K562 (cell line): ENCODE results near the gene CDK5RAP3. TPM values are rescaled to one million over a fixed set of nuclear protein-coding genes. Genes with fewer than 3 reads are reported as not detected.

Experiments
- ATAC-seq: fragments of 200-7000 bp; cut with Tn5 transposase; 3 replicates; pipeline ENCODE4 v1.9.1; 2020; ENCODE audit warnings: moderate library complexity
- BruUV-seq: library from RNA; stranded (reverse); fragments of 400-500 nt; replicated peaks from 2 replicates; lab custom pipeline; 2021; lab: Mats Ljungman, UMichigan
- CTCF ChIA-PET: fragments of 300-600 bp; formaldehyde crosslinking; extraction: SDS; loops from one replicate; lab custom pipeline; 2021; ENCODE audit warnings: low intra/inter-chr PET ratio; lab: Yijun Ruan, JAX
- POLR2A ChIA-PET: fragments of 300-600, 350-650 bp; sonication (Branson Sonifier 250); formaldehyde crosslinking; extraction: SDS; loops from one replicate; lab custom pipeline; 2021; ENCODE audit warnings: antibody characterized with exemption, inconsistent platforms; lab: Yijun Ruan, JAX
- DNase-seq, 4 experiments: peaks; one replicate each; pipeline versions ENCODE4 v3.0.0 to v3.0.0-alpha.2; 2011 to 2018; ENCODE audit warnings: low spot score in 3 of 4, mixed read lengths in 3 of 4; ENCODE audit errors: extremely low read depth in 1 of 4
- FAIRE-seq: peaks from 2 replicates; lab custom pipeline; 2011; peaks lifted over from hg19 to GRCh38; lab: Jason Lieb, UNC
- H2AFZ ChIP-seq: 2 replicates; pipeline ENCODE4 v1.6.0; 2011; ENCODE audit warnings: low read depth, low read length, control low read depth, inconsistent platforms
- H3K27ac ChIP-seq: fragments of 200-600 bp; 3 replicates; pipeline ENCODE4 v1.8.0; 2011; ENCODE audit warnings: low read depth, mild to moderate bottlenecking, control low read depth, inconsistent platforms, low read length, moderate library complexity, mixed read lengths; ENCODE audit errors: extremely low read depth
- H3K27me3 ChIP-seq, 2 experiments: fragments of 300-600 bp in 1 of 2; 2 replicates in 1 of 2; 3 replicates in 1 of 2; pipeline versions ENCODE4 v1.6.0 to v1.8.0; 2011; ENCODE audit warnings: inconsistent platforms in 2 of 2, low read length in 2 of 2, mild to moderate bottlenecking in 1 of 2, mixed read lengths in 1 of 2, moderate library complexity in 1 of 2; ENCODE audit not compliant: control insufficient read depth in 2 of 2, insufficient read depth in 2 of 2
- H3K36me3 ChIP-seq: fragments of 300-600 bp; 3 replicates; pipeline ENCODE4 v1.8.0; 2011; ENCODE audit warnings: mild to moderate bottlenecking, low read length, inconsistent platforms; ENCODE audit not compliant: control insufficient read depth, insufficient read depth
- H3K4me1 ChIP-seq, 2 experiments: fragments of 200-600 bp in 1 of 2; replicated peaks in 1 of 2; 2 replicates in 1 of 2; 3 replicates in 1 of 2; pipeline versions ENCODE4 v1.5.1 to v1.8.0; 2011; ENCODE audit warnings: inconsistent platforms in 2 of 2, low read length in 2 of 2, mild to moderate bottlenecking in 1 of 2, mixed read lengths in 1 of 2, moderate library complexity in 1 of 2; ENCODE audit not compliant: control insufficient read depth in 2 of 2, insufficient read depth in 2 of 2
- H3K4me2 ChIP-seq: 2 replicates; pipeline ENCODE4 v1.6.1; 2011; ENCODE audit warnings: low read length, control low read depth, inconsistent platforms, mixed read lengths; ENCODE audit not compliant: insufficient read depth
- H3K4me3 ChIP-seq: fragments of 200-600 bp; sonication (generic), shearing (Covaris generic); 2 replicates; pipeline ENCODE4 v1.5.1; 2016; ENCODE audit warnings: control low read depth, inconsistent platforms
- H3K79me2 ChIP-seq: fragments of 200-600 bp; 3 replicates; pipeline ENCODE4 v1.8.0; 2011; ENCODE audit warnings: low read length, inconsistent platforms; ENCODE audit not compliant: control insufficient read depth, insufficient read depth
- H3K9ac ChIP-seq, 2 experiments: 2 replicates each; pipeline versions ENCODE4 v1.6.0 to v1.6.1; 2011; ENCODE audit warnings: low read depth in 2 of 2, low read length in 2 of 2, control low read depth in 1 of 2, inconsistent platforms in 1 of 2, mild to moderate bottlenecking in 1 of 2, mixed read lengths in 1 of 2; ENCODE audit not compliant: insufficient read depth in 1 of 2
- H3K9me1 ChIP-seq: one replicate; pipeline ENCODE4 v1.6.0; 2011; ENCODE audit warnings: inconsistent platforms, mild to moderate bottlenecking, low read length, moderate library complexity; ENCODE audit not compliant: control insufficient read depth, insufficient read depth
- H3K9me3 ChIP-seq: replicated peaks from 2 replicates; pipeline ENCODE4 v1.5.1; 2011; ENCODE audit warnings: low read depth, low read length, inconsistent platforms; ENCODE audit not compliant: control insufficient read depth, insufficient read depth
- H4K20me1 ChIP-seq: replicated peaks from 2 replicates; pipeline ENCODE4 v1.6.1; 2011; ENCODE audit warnings: low read length, inconsistent platforms, mixed read lengths; ENCODE audit not compliant: control insufficient read depth, insufficient read depth
- EZH2 ChIP-seq: IDR thresholded peaks from 2 replicates; pipeline ENCODE4 v1.6.1; 2012; ENCODE audit warnings: low read depth, mild to moderate bottlenecking, inconsistent platforms, low read length, borderline replicate concordance
- FOSL1 ChIP-seq: fragments of 200-800 bp; sonication (Bioruptor generic); conservative IDR thresholded peaks from 2 replicates; pipeline ENCODE4 v1.6.1; 2016; ENCODE audit warnings: missing genetic modification characterization, missing compliant biosample characterization
- POLR2B ChIP-seq: fragments of 450-650 bp; IDR thresholded peaks from 2 replicates; pipeline ENCODE4 v1.6.1; 2018; ENCODE audit warnings: low read depth; ENCODE audit not compliant: partially characterized antibody
- POLR3A ChIP-seq: IDR thresholded peaks from 2 replicates; pipeline ENCODE4 v1.6.1; 2011; ENCODE audit warnings: borderline replicate concordance, mild to moderate bottlenecking, moderate library complexity; ENCODE audit not compliant: insufficient read length, insufficient read depth; ENCODE audit errors: extremely low read depth
- SMARCB1 ChIP-seq: IDR thresholded peaks from 2 replicates; pipeline ENCODE4 v1.6.1; 2011; ENCODE audit warnings: improper control_type of control experiment, low read depth; ENCODE audit not compliant: insufficient read length
- SNRNP70 ChIP-seq: fragments of 200-400 bp; formaldehyde crosslinking; optimal IDR thresholded peaks from 2 replicates; pipeline ENCODE3; 2017; ENCODE audit warnings: low read depth, low read length
- TAF9B ChIP-seq: fragments of 450-650 bp; IDR thresholded peaks from 2 replicates; pipeline ENCODE4 v1.6.1; 2018; ENCODE audit warnings: mild to moderate bottlenecking; ENCODE audit not compliant: partially characterized antibody
- ZNF140 ChIP-seq: fragments of 250-450 bp; sonication (Bioruptor Pico); IDR thresholded peaks from 2 replicates; pipeline ENCODE4 v1.8.0; 2021; ENCODE audit warnings: moderate library complexity, mild to moderate bottlenecking, inconsistent platforms
- ZNF431 ChIP-seq: sonication (generic); formaldehyde crosslinking; IDR thresholded peaks from 2 replicates; pipeline ENCODE4 v1.8.0; 2022; ENCODE audit warnings: mild to moderate bottlenecking, missing genetic modification reagents
- ZNF75A ChIP-seq: fragments of 450-650 bp; formaldehyde crosslinking; IDR thresholded peaks from 2 replicates; pipeline ENCODE4 v1.4.0; 2020; ENCODE audit warnings: mild to moderate bottlenecking
- WGBS: fragments of 100-300 bp; shearing (Covaris generic); methylation state at CpG from one replicate; pipeline ENCODE4 v1.1.6; 2016; ENCODE audit warnings: low coverage, mixed read lengths; ENCODE audit not compliant: insufficient coverage; ENCODE audit errors: missing lambda C conversion rate; 5-methylcytosine and 5-hydroxymethylcytosine counted together
- in situ Hi-C: fragments of 300-500 bp; cut with MboI; formaldehyde crosslinking; loops from 4 replicates; pipeline ENCODE4 v1.15.0; 2018; ENCODE audit warnings: inconsistent platforms, mixed read lengths
- intact Hi-C: fragments of 100-400 bp; cut with micrococcal nuclease; formaldehyde crosslinking; loops from 2 replicates; pipeline ENCODE4 v1.14.2; 2022
- polyA plus RNA-seq, 8 experiments: library from polyadenylated mRNA; depleted of rRNA in 4 of 8; stranded (reverse) in 5 of 8; unstranded in 3 of 8; fragments of >200 nt; fragmentation: Nextera tagmentation in 2 of 8; fragmentation: Illumina TruSeq in 1 of 8; extraction: Ambion mirVana in 2 of 8; extraction: Trizol in 1 of 8; gene quantifications; 2 replicates each; pipeline versions ENCODE4 v1.2.1 to v1.2.3, GENCODE V29; 2011 to 2014; ENCODE audit warnings: inconsistent platforms in 1 of 8, missing spikeins in 1 of 8
- total RNA-seq, 7 experiments: library from RNA; depleted of rRNA in 6 of 7; stranded (reverse); fragments of >200 nt in 6 of 7; fragmentation: Illumina TruSeq in 2 of 7; extraction: Trizol in 2 of 7; gene quantifications; 2 replicates each; pipeline versions ENCODE4 v1.2.1 to v1.2.3, GENCODE V29; 2011 to 2021; ENCODE audit warnings: low replicate concordance in 1 of 7
- TF ChIP-seq, protein P1 (sequence below): fragments of 450-650 bp; IDR thresholded peaks from 2 replicates; pipeline ENCODE4 v1.6.1; 2018; ENCODE audit warnings: mild to moderate bottlenecking, low read depth; ENCODE audit not compliant: partially characterized antibody
- TF ChIP-seq, protein P2 (sequence below), 2 experiments: IDR thresholded peaks in 1 of 2; conservative IDR thresholded peaks in 1 of 2; 2 replicates each; pipeline ENCODE4 v1.6.1; 2016; ENCODE audit warnings: low read depth in 2 of 2, mild to moderate bottlenecking in 1 of 2, missing compliant biosample characterization in 1 of 2, missing genetic modification characterization in 1 of 2, moderate library complexity in 1 of 2

The CDK5RAP3 gene
- total and polyA plus RNA-seq, 9 of the 15 experiments (the other 6 are each of a cell fraction or from before 2014, with no cell fraction given): 44.2 to 202 (median 91.5) TPM

DNA sequence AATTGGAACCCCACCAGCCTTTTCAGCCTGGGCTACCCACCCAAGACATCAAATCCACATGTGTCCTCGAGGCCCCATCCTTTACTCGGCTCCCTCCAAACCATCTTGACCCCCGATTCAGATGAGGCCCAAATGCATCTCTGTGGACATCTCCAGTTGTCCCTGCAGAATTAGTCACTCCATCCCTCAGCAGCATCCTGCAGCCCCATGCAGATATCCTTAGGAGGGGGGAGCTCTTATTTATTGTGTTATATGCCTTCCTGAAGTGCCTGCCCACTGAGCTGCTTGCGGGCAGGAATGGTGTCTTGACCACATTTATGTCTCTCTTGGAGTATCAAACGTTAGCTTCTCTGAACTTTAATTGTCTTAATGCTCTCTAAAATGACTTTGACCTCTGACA is 15.6 kb downstream of the CDK5RAP3 start (continued):
- TF ChIP-seq, protein P1, sequence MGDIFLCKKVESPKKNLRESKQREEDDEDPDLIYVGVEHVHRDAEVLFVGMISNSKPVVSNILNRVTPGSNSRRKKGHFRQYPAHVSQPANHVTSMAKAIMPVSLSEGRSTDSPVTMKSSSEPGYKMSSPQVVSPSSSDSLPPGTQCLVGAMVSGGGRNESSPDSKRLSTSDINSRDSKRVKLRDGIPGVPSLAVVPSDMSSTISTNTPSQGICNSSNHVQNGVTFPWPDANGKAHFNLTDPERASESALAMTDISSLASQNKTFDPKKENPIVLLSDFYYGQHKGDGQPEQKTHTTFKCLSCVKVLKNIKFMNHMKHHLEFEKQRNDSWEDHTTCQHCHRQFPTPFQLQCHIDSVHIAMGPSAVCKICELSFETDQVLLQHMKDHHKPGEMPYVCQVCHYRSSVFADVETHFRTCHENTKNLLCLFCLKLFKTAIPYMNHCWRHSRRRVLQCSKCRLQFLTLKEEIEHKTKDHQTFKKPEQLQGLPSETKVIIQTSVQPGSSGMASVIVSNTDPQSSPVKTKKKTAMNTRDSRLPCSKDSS: no peak
- TF ChIP-seq ZNF75A (CRISPR knock-in tag): no peak
- no peak for TF ChIP-seq SNRNP70
- TF ChIP-seq FOSL1 (tag): no peak
- TF ChIP-seq POLR2B: no peak
- no peak for TF ChIP-seq SMARCB1
- TF ChIP-seq ZNF140 (CRISPR knock-in tag): no peak
- no peak for TF ChIP-seq EZH2
- TF ChIP-seq POLR3A: no peak
- TF ChIP-seq, all 486 proteins: peak for 0

DNA sequence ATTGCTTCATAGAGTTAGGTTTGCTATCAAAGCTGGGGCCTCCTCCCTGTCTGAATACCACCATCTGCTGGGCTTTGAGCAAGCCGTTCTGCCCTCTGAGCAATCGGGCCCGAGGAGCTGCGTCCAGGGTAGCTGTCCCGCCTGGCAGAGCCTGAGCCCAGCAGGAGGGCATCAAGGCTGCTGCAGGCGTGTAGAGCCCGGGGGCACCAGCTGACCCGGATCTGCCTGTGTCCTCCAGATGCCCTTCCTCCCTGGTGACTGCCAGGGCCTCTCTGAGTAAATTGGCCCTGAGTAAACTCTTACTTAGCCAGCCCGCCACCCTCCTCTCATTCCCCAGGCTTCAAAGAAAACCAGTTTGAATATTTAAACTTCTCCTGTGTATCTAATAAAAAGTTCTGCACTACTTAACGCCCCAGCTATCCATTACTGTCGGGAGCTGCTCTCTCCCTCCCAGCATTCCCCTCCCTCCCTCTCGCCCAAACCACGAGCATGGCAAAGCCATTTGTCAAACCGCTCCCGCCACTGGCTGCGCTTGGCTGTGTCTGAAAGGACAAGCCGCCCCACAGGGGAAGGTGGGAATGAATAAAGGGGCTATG is 16.4 kb downstream of the CDK5RAP3 start:
- Histone ChIP-seq H4K20me1 (peaks cover 7% of the 10 kb centered on the region; the same call in 1 of the 2 replicates), H3K4me2 (no peak overlapping the region), H3K27me3 (no peaks in the 10 kb centered on the region), H3K4me1 (peaks cover 32 to 40% of the 10 kb centered on the region in 2 experiments), H3K4me3 (no peak overlapping the region), H3K27ac (no peak overlapping the region), H3K79me2 (no peaks in the 10 kb centered on the region), H3K9ac (0 out of 4 replicates have a peak overlapping the region, but pooled peaks of 1 of the 2 experiments have one; percentile 73), H3K9me3 (no peaks in the 10 kb centered on the region), H2AFZ (no peak overlapping the region), H3K36me3 (peaks cover 20% of the 10 kb centered on the region; the same call in 2 of the 3 replicates), H3K9me1 (peaks cover 4% of the 10 kb centered on the region)
- intact Hi-C loops (no loop called here), in situ Hi-C loops (no loop called here)
- CTCF ChIA-PET: no interaction called here
- POLR2A ChIA-PET: interaction anchor here (0.7 to 1.5 kb wide), 4 partner anchors 8 to 16 kb away, joined by 3 to 7 read pairs (median 4); partner anchors contain the start of gene CDK5RAP3
- BruUV-seq: no TSS peak
- 68% methylated on average over 14 of the region's 17 CpGs for WGBS
- FAIRE-seq (no peak), DNase-seq (no peak), ATAC-seq (no peak)
- TF ChIP-seq TAF9B: no peak
- no peak for TF ChIP-seq ZNF431 (CRISPR knock-in tag)
- TF ChIP-seq, protein P2, sequence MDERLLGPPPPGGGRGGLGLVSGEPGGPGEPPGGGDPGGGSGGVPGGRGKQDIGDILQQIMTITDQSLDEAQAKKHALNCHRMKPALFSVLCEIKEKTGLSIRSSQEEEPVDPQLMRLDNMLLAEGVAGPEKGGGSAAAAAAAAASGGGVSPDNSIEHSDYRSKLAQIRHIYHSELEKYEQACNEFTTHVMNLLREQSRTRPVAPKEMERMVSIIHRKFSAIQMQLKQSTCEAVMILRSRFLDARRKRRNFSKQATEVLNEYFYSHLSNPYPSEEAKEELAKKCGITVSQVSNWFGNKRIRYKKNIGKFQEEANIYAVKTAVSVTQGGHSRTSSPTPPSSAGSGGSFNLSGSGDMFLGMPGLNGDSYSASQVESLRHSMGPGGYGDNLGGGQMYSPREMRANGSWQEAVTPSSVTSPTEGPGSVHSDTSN (CRISPR knock-in tag; IDR thresholded peaks at IDR 0.05; ENCODE audit: low read depth): no peak
- TF ChIP-seq, protein P2 (tag; conservative IDR thresholded peaks at IDR 0.05; ENCODE audit: low read depth): 0 out of 2 replicates have a peak, but pooled peaks have one; percentile 36
